H9 (cell line): ENCODE measurements around the gene NLRP9. TPM values are rescaled to one million over a fixed set of nuclear protein-coding genes. Genes with fewer than 3 reads are reported as not detected.

Experiments
- DNase-seq: peaks from one replicate; pipeline ENCODE4 v3.0.0-alpha.2; 2017
- H2AFZ ChIP-seq: one replicate; pipeline ENCODE4 v1.6.1; 2013; ENCODE audit warnings: mild to moderate bottlenecking, low read length, control low read depth, moderate library complexity
- H2AK5ac ChIP-seq: 2 replicates; pipeline ENCODE4 v1.6.1; 2013; ENCODE audit warnings: low read length, control low read depth, mixed read lengths; ENCODE audit not compliant: insufficient read length
- H2BK120ac ChIP-seq: one replicate; pipeline ENCODE4 v1.6.1; 2013; ENCODE audit warnings: low read depth, mild to moderate bottlenecking, low read length, control low read depth, inconsistent platforms; ENCODE audit not compliant: poor library complexity, severe bottlenecking
- H2BK12ac ChIP-seq: 2 replicates; pipeline ENCODE4 v1.6.1; 2013; ENCODE audit warnings: low read length, control low read depth, mixed read lengths, low read depth; ENCODE audit not compliant: insufficient read length
- H2BK15ac ChIP-seq: 2 replicates; pipeline ENCODE4 v1.6.1; 2013; ENCODE audit warnings: low read depth, low read length, control low read depth
- H2BK20ac ChIP-seq: one replicate; pipeline ENCODE4 v1.6.1; 2013; ENCODE audit warnings: low read depth, mild to moderate bottlenecking, low read length, control low read depth, inconsistent platforms; ENCODE audit not compliant: poor library complexity, severe bottlenecking
- H2BK5ac ChIP-seq: 2 replicates; pipeline ENCODE4 v1.6.1; 2013; ENCODE audit warnings: low read length, control low read depth, mixed read lengths; ENCODE audit not compliant: insufficient read length
- H3K14ac ChIP-seq: 2 replicates; pipeline ENCODE4 v1.6.1; 2013; ENCODE audit warnings: low read length, control low read depth; ENCODE audit not compliant: insufficient read depth
- H3K18ac ChIP-seq: 2 replicates; pipeline ENCODE4 v1.6.1; 2013; ENCODE audit warnings: low read depth, mild to moderate bottlenecking, mixed read lengths, low read length, control low read depth; ENCODE audit not compliant: insufficient read length
- H3K23ac ChIP-seq: 2 replicates; pipeline ENCODE4 v1.6.1; 2013; ENCODE audit warnings: low read length, control low read depth, mixed read lengths, low read depth; ENCODE audit not compliant: insufficient read length
- H3K23me2 ChIP-seq: 2 replicates; pipeline ENCODE4 v1.6.1; 2013; ENCODE audit warnings: low read depth, mild to moderate bottlenecking, mixed read lengths, low read length, control low read depth; ENCODE audit not compliant: insufficient read length, poor library complexity, severe bottlenecking
- H3K27ac ChIP-seq: 2 replicates; pipeline ENCODE4 v1.5.1; 2013; ENCODE audit warnings: low read length, control low read depth, mixed read lengths, low read depth; ENCODE audit not compliant: insufficient read length
- H3K27me3 ChIP-seq: 2 replicates; pipeline ENCODE4 v1.6.1; 2013; ENCODE audit warnings: low read length, control low read depth, inconsistent platforms; ENCODE audit not compliant: insufficient read depth
- H3K4ac ChIP-seq: 2 replicates; pipeline ENCODE4 v1.6.1; 2013; ENCODE audit warnings: low read depth, mild to moderate bottlenecking, control low read depth, inconsistent platforms, low read length, moderate library complexity
- H3K4me1 ChIP-seq: 2 replicates; pipeline ENCODE4 v1.6.1; 2013; ENCODE audit warnings: low read length, control low read depth, inconsistent platforms; ENCODE audit not compliant: insufficient read depth
- H3K4me2 ChIP-seq: 2 replicates; pipeline ENCODE4 v1.6.1; 2013; ENCODE audit warnings: low read length, control low read depth, mixed read lengths; ENCODE audit not compliant: insufficient read length, insufficient read depth
- H3K56ac ChIP-seq: 2 replicates; pipeline ENCODE4 v1.6.1; 2013; ENCODE audit warnings: low read depth, mild to moderate bottlenecking, mixed read lengths, low read length, control low read depth; ENCODE audit not compliant: insufficient read length
- H3K79me1 ChIP-seq: 2 replicates; pipeline ENCODE4 v1.6.1; 2013; ENCODE audit warnings: low read depth, mild to moderate bottlenecking, moderate library complexity, low read length, control low read depth, inconsistent platforms; ENCODE audit not compliant: insufficient read depth, poor library complexity, severe bottlenecking
- H3K79me2 ChIP-seq: 2 replicates; pipeline ENCODE4 v1.6.1; 2013; ENCODE audit warnings: low read length, control low read depth, inconsistent platforms; ENCODE audit not compliant: insufficient read depth
- H3K9ac ChIP-seq: 2 replicates; pipeline ENCODE4 v1.6.1; 2013; ENCODE audit warnings: low read length, control low read depth, mixed read lengths; ENCODE audit not compliant: insufficient read length; ENCODE audit errors: extremely low read depth
- H3K9me3 ChIP-seq: one replicate; pipeline ENCODE4 v1.6.1; 2013; ENCODE audit warnings: low read depth, low read length, inconsistent platforms; ENCODE audit not compliant: control insufficient read depth
- H3T11ph ChIP-seq: one replicate; pipeline ENCODE4 v1.6.1; 2013; ENCODE audit warnings: mild to moderate bottlenecking, low read length, control low read depth, inconsistent platforms
- H4K20me1 ChIP-seq: one replicate; pipeline ENCODE4 v1.6.1; 2013; ENCODE audit not compliant: control insufficient read depth, insufficient read length, insufficient read depth
- H4K5ac ChIP-seq: 2 replicates; pipeline ENCODE4 v1.6.1; 2013; ENCODE audit warnings: low read depth, mild to moderate bottlenecking, mixed read lengths, low read length, control low read depth; ENCODE audit not compliant: insufficient read length
- H4K8ac ChIP-seq: replicated peaks from 2 replicates; pipeline ENCODE4 v1.6.1; 2013; ENCODE audit warnings: low read length, control low read depth, mixed read lengths, low read depth; ENCODE audit not compliant: insufficient read length
- H4K91ac ChIP-seq: 2 replicates; pipeline ENCODE4 v1.6.1; 2013; ENCODE audit warnings: low read depth, mild to moderate bottlenecking, moderate library complexity, mixed read lengths, low read length, control low read depth; ENCODE audit not compliant: insufficient read length
- H3K27ac Mint-ChIP-seq, 3 experiments: 2 replicates in 2 of 3; 3 replicates in 1 of 3; pipeline ENCODE4 v1.8.0; 2020 to 2021; ENCODE audit warnings: mixed read lengths in 3 of 3, mild to moderate bottlenecking in 1 of 3, moderate library complexity in 1 of 3
- H3K27me3 Mint-ChIP-seq: 2 replicates; pipeline ENCODE4 v1.8.0; 2021; ENCODE audit warnings: low read depth, mild to moderate bottlenecking, moderate library complexity, mixed read lengths
- H3K36me3 Mint-ChIP-seq, 3 experiments: 2 replicates in 2 of 3; 3 replicates in 1 of 3; pipeline ENCODE4 v1.8.0; 2020 to 2021; ENCODE audit warnings: low read depth in 3 of 3, mixed read lengths in 3 of 3; ENCODE audit not compliant: insufficient read depth in 1 of 3
- H3K4me1 Mint-ChIP-seq, 2 experiments: 2 replicates each; pipeline ENCODE4 v1.8.0; 2020; ENCODE audit warnings: mixed read lengths in 2 of 2
- H3K4me3 Mint-ChIP-seq, 2 experiments: 2 replicates in 1 of 2; 3 replicates in 1 of 2; pipeline ENCODE4 v1.8.0; 2020 to 2021; ENCODE audit warnings: mild to moderate bottlenecking in 2 of 2, mixed read lengths in 2 of 2, moderate library complexity in 1 of 2
- H3K9me3 Mint-ChIP-seq, 2 experiments: 2 replicates in 1 of 2; 3 replicates in 1 of 2; pipeline ENCODE4 v1.8.0; 2020; ENCODE audit warnings: mild to moderate bottlenecking in 2 of 2, mixed read lengths in 2 of 2, moderate library complexity in 1 of 2
- CTCF ChIP-seq: fragments of 200-600 bp; sonication (generic); conservative IDR thresholded peaks from 3 replicates; pipeline ENCODE4 v1.8.0; 2021; ENCODE audit warnings: antibody characterized with exemption, mild to moderate bottlenecking
- WGBS: extraction: QIAGEN DNeasy Blood & Tissue Kit; methylation state at CpG from one replicate; pipeline ENCODE4 v1.1.7; 2013; ENCODE audit warnings: missing lambda C conversion rate, low lambda C conversion rate, mixed read lengths; ENCODE audit not compliant: insufficient read length; ENCODE audit errors: extremely low coverage; 5-methylcytosine and 5-hydroxymethylcytosine counted together
- total RNA-seq: library from RNA; stranded (reverse); gene quantifications from 2 replicates; pipeline ENCODE4 v1.2.1, GENCODE V29; 2021

The NLRP9 gene
- total RNA-seq, 1 experiment from 2014 or later = not detected

GRCh38 chr19:55697698-55698097 lies 40.5 kb downstream of the NLRP9 start:
- Mint-ChIP-seq H3K36me3 (peaks cover 33 to 72% (median 70%) of the 10 kb centered on the region in 3 experiments), H3K4me3 (no peak overlapping the region; a peak in 1 of 5 replicates), H3K27ac (no peak overlapping the region; a peak in 2 of 7 replicates), H3K4me1 (no peaks in the 10 kb centered on the region), H3K9me3 (peaks cover 0 to 15% of the 10 kb centered on the region in 2 experiments; a peak in 3 of 5 replicates), H3K27me3 (peaks cover 1% of the 10 kb centered on the region; the same call in 1 of the 2 replicates)
- no peak overlapping the region for H2BK5ac ChIP-seq
- no peak overlapping the region for H2AK5ac ChIP-seq
- no peaks in the 10 kb centered on the region for H3K23me2 ChIP-seq
- no peak overlapping the region for H4K8ac ChIP-seq
- H3K4me1 ChIP-seq = no peaks in the 10 kb centered on the region
- no peak overlapping the region for H2BK15ac ChIP-seq
- H2BK120ac ChIP-seq = no peak overlapping the region
- no peak overlapping the region for H3K23ac ChIP-seq
- H4K20me1 ChIP-seq = no peaks in the 10 kb centered on the region
- no peak overlapping the region for H3K14ac ChIP-seq
- no peak overlapping the region for H2BK12ac ChIP-seq
- TF ChIP-seq CTCF = no peak
- WGBS = no CpG with 5 or more reads among the region's 8 CpGs
- H4K91ac ChIP-seq = no peak overlapping the region
- DNase-seq = no peak
- H3K9me3 ChIP-seq = no peaks in the 10 kb centered on the region
- H3K79me2 ChIP-seq = no peaks in the 10 kb centered on the region
- no peak overlapping the region for H3K18ac ChIP-seq
- H3K56ac ChIP-seq = no peak overlapping the region
- no peaks in the 10 kb centered on the region for H3K79me1 ChIP-seq
- no peaks in the 10 kb centered on the region for H3K27me3 ChIP-seq
- no peak overlapping the region for H3K4ac ChIP-seq
- H3K9ac ChIP-seq = no peak overlapping the region
- H3T11ph ChIP-seq = no peak overlapping the region
- H2AFZ ChIP-seq = no peak overlapping the region
- H4K5ac ChIP-seq = no peak overlapping the region
- no peak overlapping the region for H3K27ac ChIP-seq
- H2BK20ac ChIP-seq = no peak overlapping the region
- no peak overlapping the region for H3K4me2 ChIP-seq
